ENCODE results near the gene TRIM15. TPM values are rescaled to one million over a fixed set of nuclear protein-coding genes. Genes with fewer than 3 reads are reported as not detected.

The TRIM15 gene
- total RNA-seq, 6 experiments from 2014 or later: 1.7 to 17.7 (median 5.7) TPM

DNA sequence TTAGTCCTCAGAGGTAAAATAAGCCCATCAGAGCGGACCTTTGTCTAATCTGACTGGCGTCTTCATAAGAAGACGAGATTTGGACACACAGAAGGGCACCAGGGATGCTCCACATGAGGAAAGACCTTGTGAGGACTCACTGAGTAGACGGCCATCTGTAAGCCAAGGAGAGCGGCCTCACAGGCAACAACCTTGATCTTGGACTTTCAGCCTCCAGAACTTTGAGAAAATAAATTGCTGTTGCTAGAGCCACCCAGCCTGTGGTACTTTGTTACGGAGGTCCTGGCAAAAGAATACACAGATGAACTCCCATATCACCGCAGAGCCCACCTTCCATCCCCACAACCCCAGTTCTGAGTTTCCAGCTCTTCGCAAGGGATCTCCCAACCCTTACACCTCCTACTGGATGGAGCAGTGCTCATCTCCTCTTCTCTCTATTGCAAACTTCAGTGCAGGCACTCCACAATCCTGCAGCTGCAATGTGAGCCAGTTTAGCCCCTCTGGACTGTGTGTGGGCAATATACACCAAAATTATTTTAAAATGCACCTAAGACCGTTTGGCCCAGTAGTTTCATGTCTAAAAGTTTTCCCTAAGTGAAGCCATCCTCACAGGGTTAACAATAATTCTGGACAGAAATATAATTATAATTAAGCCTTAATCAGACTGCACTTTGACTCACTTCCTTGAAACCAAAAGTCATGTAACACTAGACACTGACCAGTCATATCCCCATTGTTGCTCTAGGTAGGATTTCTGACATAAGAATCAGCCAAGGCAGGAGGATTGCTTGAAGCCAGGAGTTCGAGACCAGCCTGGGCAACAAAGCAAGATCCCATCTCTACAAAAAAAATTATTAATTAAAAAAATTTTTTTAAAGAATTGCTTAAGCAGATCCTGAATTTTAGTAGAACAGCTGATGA is 41.6 kb upstream of the TRIM15 start:
- H3K4me1 ChIP-seq: no peaks in the 10 kb centered on the region
- H3K27ac ChIP-seq: no peak overlapping the region
- H3K27me3 ChIP-seq: no peaks in the 10 kb centered on the region
- no peaks in the 10 kb centered on the region for H3K9me3 ChIP-seq
- ATAC-seq (no peak), DNase-seq (no peak)
- H3K36me3 ChIP-seq: no peaks in the 10 kb centered on the region
- WGBS (ENCODE audit: insufficient coverage, low coverage, low lambda C conversion rate, missing lambda C conversion rate): 43% methylated on average over 3 of the region's 10 CpGs
- TF ChIP-seq POLR2A (IDR thresholded peaks at IDR 0.05) (no peak), CTCF (IDR thresholded peaks at IDR 0.05) (no peak)
- intact Hi-C loops (cut with DNase I): no loop called here
- H3K4me3 ChIP-seq: no peak overlapping the region

DNA sequence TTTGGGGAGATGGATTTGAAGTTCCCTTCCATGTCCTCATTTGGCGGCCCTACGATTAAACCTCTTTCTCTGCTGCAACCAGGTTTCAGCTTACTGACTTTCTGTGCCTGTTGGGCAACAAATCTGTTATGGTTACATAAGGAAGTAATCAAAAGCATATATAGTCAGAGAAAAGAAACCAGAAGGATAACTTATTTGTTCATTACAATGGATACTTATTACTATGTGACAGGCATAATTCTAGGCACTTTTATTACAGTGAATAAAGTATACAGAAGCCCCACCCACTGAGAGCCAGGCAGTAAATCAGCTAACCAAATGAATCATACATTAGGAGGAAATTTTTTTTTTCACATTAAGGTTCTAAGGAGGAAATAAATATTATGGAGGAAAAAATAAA is 40.8 kb upstream of the TRIM15 start:
- H3K4me1 ChIP-seq: peaks cover 0 to under 1% (median 0%) of the 10 kb centered on the region in 4 donors
- TF ChIP-seq CTCF (IDR thresholded peaks at IDR 0.05) (no peak), POLR2A (IDR thresholded peaks at IDR 0.05) (no peak)
- H3K9me3 ChIP-seq: no peaks in the 10 kb centered on the region
- no peak for ATAC-seq
- H3K27ac ChIP-seq: no peak overlapping the region
- intact Hi-C loops (cut with DNase I): no loop called here
- no peaks in the 10 kb centered on the region for H3K27me3 ChIP-seq
- no peak for DNase-seq
- no peaks in the 10 kb centered on the region for H3K36me3 ChIP-seq
- no peak overlapping the region for H3K4me3 ChIP-seq
- 52% methylated on average over 2 of the region's 2 CpGs for WGBS (ENCODE audit: insufficient coverage, low coverage, low lambda C conversion rate, missing lambda C conversion rate)

DNA sequence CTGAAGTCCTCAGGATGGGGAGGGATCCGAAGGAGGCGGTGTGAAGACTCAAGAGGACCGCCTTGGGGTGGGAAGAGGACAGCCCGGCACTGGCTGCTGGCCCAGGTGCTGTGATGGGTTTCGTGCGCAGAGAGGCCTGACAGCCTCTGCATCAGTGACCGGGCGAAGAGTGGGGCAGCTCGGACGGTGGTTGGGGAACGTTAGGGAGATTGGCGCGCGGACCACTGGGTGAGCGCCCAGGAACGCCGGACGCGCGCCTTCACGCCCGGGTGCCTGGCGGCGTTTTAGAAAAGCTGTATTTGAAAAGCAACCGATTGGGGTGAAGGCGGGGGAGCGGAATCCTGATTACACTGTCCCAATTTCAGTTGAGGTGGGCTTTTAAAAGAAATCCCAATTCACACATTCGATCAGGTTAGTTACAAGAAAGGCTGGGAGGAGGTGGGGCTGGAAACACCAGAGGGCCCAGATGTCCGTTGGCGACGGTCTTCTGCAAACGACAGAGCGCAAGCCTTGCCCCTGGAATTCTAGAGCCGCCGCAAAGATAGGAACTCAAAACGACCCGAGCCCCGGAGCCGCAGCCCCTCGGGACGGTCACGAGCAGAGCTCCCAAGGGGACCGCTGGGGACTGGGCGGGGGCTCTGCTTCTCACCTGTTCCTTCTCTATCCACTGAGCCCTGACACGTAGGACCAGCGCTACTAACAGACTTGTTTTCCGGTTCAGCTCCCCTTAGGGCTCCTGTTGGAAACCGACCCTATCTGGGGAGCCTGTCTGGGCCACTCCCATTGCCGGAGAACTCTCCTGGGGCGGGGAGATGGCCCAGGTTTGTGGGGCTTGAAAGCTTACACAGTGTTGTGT is 35.9 kb upstream of the TRIM15 start:
- TF ChIP-seq CTCF (IDR thresholded peaks at IDR 0.05) (no peak), POLR2A (IDR thresholded peaks at IDR 0.05) (no peak)
- H3K4me3 ChIP-seq: no peak overlapping the region
- ATAC-seq (peak in 1 of 4 donors; percentile 15), DNase-seq (no peak)
- 45% methylated on average over 27 of the region's 50 CpGs for WGBS (ENCODE audit: insufficient coverage, low coverage, low lambda C conversion rate, missing lambda C conversion rate)
- intact Hi-C loops (cut with DNase I): no loop called here
- peaks cover 0 to 8% of the 10 kb centered on the region in 2 donors for H3K27me3 ChIP-seq
- H3K9me3 ChIP-seq: no peaks in the 10 kb centered on the region
- peaks cover 0 to 9% (median 2%) of the 10 kb centered on the region in 4 donors for H3K4me1 ChIP-seq
- H3K27ac ChIP-seq: no peak overlapping the region
- no peaks in the 10 kb centered on the region for H3K36me3 ChIP-seq

- H3K9me3 ChIP-seq: no peaks in the 10 kb centered on the region
- TF ChIP-seq POLR2A (IDR thresholded peaks at IDR 0.05) (no peak), CTCF (IDR thresholded peaks at IDR 0.05) (no peak)
- intact Hi-C loops (cut with DNase I): no loop called here
- H3K4me1 ChIP-seq: peaks cover 0 to 9% (median 2%) of the 10 kb centered on the region in 4 donors
- H3K27ac ChIP-seq: no peak overlapping the region
- ATAC-seq: peak in 1 of 4 donors; percentile 10
- H3K27me3 ChIP-seq: peaks cover 0 to 8% of the 10 kb centered on the region in 2 donors
- H3K4me3 ChIP-seq: no peak overlapping the region
- no peaks in the 10 kb centered on the region for H3K36me3 ChIP-seq
- 62% methylated on average over 10 of the region's 10 CpGs for WGBS (ENCODE audit: insufficient coverage, low coverage, low lambda C conversion rate, missing lambda C conversion rate)
- DNase-seq: no peak
These were observed 33.8 kb upstream of the TRIM15 start for GRCh38 chr6:30129265-30130178.
